Natural killer cell (primary cell): ENCODE measurements around the gene FYN. TPM values are rescaled to one million over a fixed set of nuclear protein-coding genes. Genes with fewer than 3 reads are reported as not detected.

Experiments
- ATAC-seq, 3 donors: fragments of 150-1000 bp in 2 of 3; fragments of 200-7000 bp in 1 of 3; cut with Tn5 transposase; 1 replicate in 1 of 3; 2 replicates in 2 of 3; pipeline ENCODE4 v1.10.0; 2021; ENCODE audit warnings: mild to moderate bottlenecking in 2 of 3, moderate library complexity in 2 of 3
- DNase-seq, 2 donors: peaks; one replicate each; pipeline versions ENCODE4 v3.0.0 to v3.0.0-alpha.2; 2013 to 2021; ENCODE audit warnings: mixed read lengths in 1 of 2
- H3K27ac ChIP-seq: one replicate; pipeline ENCODE4 v1.5.1; 2013; ENCODE audit warnings: mild to moderate bottlenecking, low read length
- H3K27me3 ChIP-seq: one replicate; pipeline ENCODE4 v1.6.1; 2013; ENCODE audit warnings: low read length; ENCODE audit not compliant: control insufficient read depth, insufficient read depth
- H3K36me3 ChIP-seq: one replicate; pipeline ENCODE4 v1.6.1; 2013; ENCODE audit warnings: low read length; ENCODE audit not compliant: control insufficient read depth, insufficient read depth
- H3K4me1 ChIP-seq: one replicate; pipeline ENCODE4 v1.6.1; 2013; ENCODE audit warnings: low read length; ENCODE audit not compliant: control insufficient read depth, insufficient read depth
- H3K4me3 ChIP-seq: one replicate; pipeline ENCODE4 v1.5.1; 2013; ENCODE audit warnings: low read length
- H3K9me3 ChIP-seq: one replicate; pipeline ENCODE4 v1.6.1; 2013; ENCODE audit warnings: low read length; ENCODE audit not compliant: control insufficient read depth, insufficient read depth
- H3K27ac Mint-ChIP-seq, 2 donors: one replicate each; pipeline ENCODE4 v1.8.0; 2022; ENCODE audit warnings: mild to moderate bottlenecking in 2 of 2, mixed read lengths in 2 of 2, moderate library complexity in 1 of 2
- H3K27me3 Mint-ChIP-seq, 2 donors: one replicate each; pipeline ENCODE4 v1.8.0; 2022; ENCODE audit warnings: low read depth in 2 of 2, mixed read lengths in 2 of 2
- H3K36me3 Mint-ChIP-seq: one replicate; pipeline ENCODE4 v1.8.0; 2022; ENCODE audit warnings: mixed read lengths
- H3K4me1 Mint-ChIP-seq, 2 donors: one replicate each; pipeline ENCODE4 v1.8.0; 2022; ENCODE audit warnings: mixed read lengths in 2 of 2
- H3K4me3 Mint-ChIP-seq: one replicate; pipeline ENCODE4 v1.8.0; 2022; ENCODE audit warnings: mild to moderate bottlenecking, moderate library complexity, mixed read lengths
- H3K9me3 Mint-ChIP-seq, 2 donors: one replicate each; pipeline ENCODE4 v1.8.0; 2022; ENCODE audit warnings: mixed read lengths in 2 of 2
- CTCF ChIP-seq: fragments of 200-600 bp; IDR thresholded peaks from one replicate; pipeline ENCODE4 v1.8.0; 2022; ENCODE audit warnings: antibody characterized with exemption
- WGBS: methylation state at CpG from one replicate; pipeline ENCODE4 v1.1.7; 2013; ENCODE audit warnings: missing lambda C conversion rate; ENCODE audit not compliant: insufficient coverage; 5-methylcytosine and 5-hydroxymethylcytosine counted together
- intact Hi-C: fragments of 100-400 bp; cut with micrococcal nuclease; formaldehyde crosslinking; loops from one replicate; pipeline ENCODE4 v1.14.2; 2022
- total RNA-seq, 4 donors: library from RNA; stranded (reverse); fragments of 120-200 nt in 1 of 4; gene quantifications; one replicate each; pipeline versions ENCODE4 v1.2.3 to v1.2.4, GENCODE V29; 2013 to 2022

Gene FYN
- total RNA-seq, 3 donors from 2014 or later (not counting 1 experiment from before 2014, with no cell fraction given) = 616 to 757 (median 713) TPM

- Histone ChIP-seq H3K27ac (peak overlapping the region; percentile 49), H3K36me3 (peaks cover 7% of the 10 kb centered on the region), H3K4me3 (no peak overlapping the region), H3K9me3 (no peaks in the 10 kb centered on the region), H3K4me1 (peaks cover 77% of the 10 kb centered on the region), H3K27me3 (no peaks in the 10 kb centered on the region)
- H3K27me3 Mint-ChIP-seq = no peaks in the 10 kb centered on the region
- no peaks in the 10 kb centered on the region for H3K9me3 Mint-ChIP-seq
- H3K27ac Mint-ChIP-seq = no peak overlapping the region
- H3K4me3 Mint-ChIP-seq = no peak overlapping the region
- ATAC-seq (peak; percentile 77 to 90 (median 80)), DNase-seq (peak in 1 of 2 donors; percentile 82)
- WGBS = 29% methylated on average over 5 of the region's 7 CpGs
- no peaks in the 10 kb centered on the region for H3K36me3 Mint-ChIP-seq
- no peak for TF ChIP-seq CTCF
- no peaks in the 10 kb centered on the region for H3K4me1 Mint-ChIP-seq
- intact Hi-C loops = loop anchor here (2.0 kb wide), 1 partner anchor 27 kb away; no protein-coding TSS in a partner anchor
Measured at GRCh38 chr6:111843347-111844147, 29.7 kb downstream of the FYN start.

- DNase-seq = no peak
- Mint-ChIP-seq H3K36me3 (no peaks in the 10 kb centered on the region), H3K9me3 (no peaks in the 10 kb centered on the region), H3K27ac (no peak overlapping the region), H3K27me3 (no peaks in the 10 kb centered on the region), H3K4me3 (no peak overlapping the region), H3K4me1 (no peaks in the 10 kb centered on the region)
- Histone ChIP-seq H3K27me3 (no peaks in the 10 kb centered on the region), H3K9me3 (no peaks in the 10 kb centered on the region), H3K4me3 (no peak overlapping the region), H3K4me1 (peaks cover 83% of the 10 kb centered on the region), H3K36me3 (peaks cover 7% of the 10 kb centered on the region), H3K27ac (peak overlapping the region; percentile 49)
- intact Hi-C loops = no loop called here
- 9% methylated on average over 3 of the region's 4 CpGs for WGBS
- no peak for ATAC-seq
- no peak for TF ChIP-seq CTCF
Measured at GRCh38 chr6:111842891-111843290, 30.4 kb downstream of the FYN start.

- no peaks in the 10 kb centered on the region for H3K9me3 ChIP-seq
- H3K27ac ChIP-seq = peak overlapping the region; percentile 49
- H3K4me3 ChIP-seq = no peak overlapping the region
- Mint-ChIP-seq H3K36me3 (no peaks in the 10 kb centered on the region), H3K4me1 (no peaks in the 10 kb centered on the region), H3K4me3 (no peak overlapping the region), H3K9me3 (no peaks in the 10 kb centered on the region), H3K27me3 (no peaks in the 10 kb centered on the region), H3K27ac (no peak overlapping the region)
- intact Hi-C loops = no loop called here
- no peaks in the 10 kb centered on the region for H3K27me3 ChIP-seq
- ATAC-seq (no peak), DNase-seq (no peak)
- no peak for TF ChIP-seq CTCF
- 53% methylated on average over 9 of the region's 9 CpGs for WGBS
- peaks cover 86% of the 10 kb centered on the region for H3K4me1 ChIP-seq
- H3K36me3 ChIP-seq = peaks cover 7% of the 10 kb centered on the region
Measured at GRCh38 chr6:111842271-111842822, 30.9 kb downstream of the FYN start.
